CD4-positive, alpha-beta T cell (primary cell): ENCODE results near the gene ZG16B. TPM values are rescaled to one million over a fixed set of nuclear protein-coding genes. Genes with fewer than 3 reads are reported as not detected.

ENCODE experiments used
- ATAC-seq: fragments of 200-7000 bp; cut with Tn5 transposase; one replicate; pipeline ENCODE4 v1.10.0; 2022; ENCODE audit warnings: mild to moderate bottlenecking; ENCODE audit not compliant: poor library complexity
- CTCF ChIA-PET: fragments of 350-600 bp; sonication (Branson Sonifier 250); formaldehyde crosslinking; loops from one replicate; lab custom pipeline; 2021; ENCODE audit warnings: antibody characterized with exemption, inconsistent platforms; lab: Charles Lee
- POLR2A ChIA-PET: fragments of 350-600 bp; sonication (Branson Sonifier 250); formaldehyde crosslinking; loops from one replicate; lab custom pipeline; 2021; ENCODE audit warnings: antibody characterized with exemption, inconsistent platforms; lab: Charles Lee
- DNase-seq, 14 experiments: peaks; one replicate each; pipeline ENCODE4 v3.0.0-alpha.2; 2013 to 2020; ENCODE audit warnings: mixed read lengths in 2 of 14
- H3K27ac ChIP-seq, 2 donors: one replicate each; pipeline versions ENCODE4 v1.5.1 to v1.7.0; 2013; ENCODE audit warnings: low read length in 2 of 2, low read depth in 1 of 2, mild to moderate bottlenecking in 1 of 2
- H3K27me3 ChIP-seq, 2 experiments: 1 replicate in 1 of 2; 2 replicates in 1 of 2; pipeline versions ENCODE4 v1.6.1 to v1.7.0; 2013; ENCODE audit warnings: low read length in 2 of 2, control low read depth in 1 of 2, mild to moderate bottlenecking in 1 of 2, moderate library complexity in 1 of 2; ENCODE audit not compliant: insufficient read depth in 2 of 2, control insufficient read depth in 1 of 2
- H3K36me3 ChIP-seq: one replicate; pipeline ENCODE4 v1.6.1; 2013; ENCODE audit warnings: low read length, control low read depth; ENCODE audit not compliant: insufficient read depth
- H3K4me1 ChIP-seq: one replicate; pipeline ENCODE4 v1.6.1; 2013; ENCODE audit warnings: low read length, control low read depth; ENCODE audit not compliant: insufficient read depth
- H3K4me3 ChIP-seq: one replicate; pipeline ENCODE4 v1.5.1; 2013; ENCODE audit warnings: mild to moderate bottlenecking, low read length, moderate library complexity
- H3K9me3 ChIP-seq, 2 experiments: 1 replicate in 1 of 2; 2 replicates in 1 of 2; pipeline versions ENCODE4 v1.6.1 to v1.7.0; 2013; ENCODE audit warnings: low read length in 2 of 2, mild to moderate bottlenecking in 2 of 2, control low read depth in 1 of 2, moderate library complexity in 1 of 2; ENCODE audit not compliant: control insufficient read depth in 1 of 2, insufficient read depth in 1 of 2
- H3K27ac Mint-ChIP-seq: one replicate; pipeline ENCODE4 v1.8.0; 2020; ENCODE audit warnings: mixed read lengths
- H3K27me3 Mint-ChIP-seq: one replicate; pipeline ENCODE4 v1.8.0; 2021; ENCODE audit warnings: mixed read lengths
- H3K36me3 Mint-ChIP-seq: one replicate; pipeline ENCODE4 v1.8.0; 2021; ENCODE audit warnings: low read depth, mixed read lengths
- H3K4me1 Mint-ChIP-seq: one replicate; pipeline ENCODE4 v1.8.0; 2021; ENCODE audit warnings: low read depth, mixed read lengths
- H3K4me3 Mint-ChIP-seq: one replicate; pipeline ENCODE4 v1.8.0; 2020; ENCODE audit warnings: mild to moderate bottlenecking, mixed read lengths
- H3K9me3 Mint-ChIP-seq: one replicate; pipeline ENCODE4 v1.8.0; 2020; ENCODE audit warnings: mixed read lengths
- CTCF ChIP-seq: fragments of 200-600 bp; IDR thresholded peaks from one replicate; pipeline ENCODE4 v1.8.0; 2022; ENCODE audit warnings: antibody characterized with exemption, mild to moderate bottlenecking
- intact Hi-C, 2 experiments: fragments of 100-400 bp; cut with DNase I in 1 of 2; cut with micrococcal nuclease in 1 of 2; formaldehyde crosslinking; loops; one replicate each; pipeline versions ENCODE4 v1.15.1 to v1.9.0; 2023 to 2025; cut with DNase I, micrococcal nuclease
- total RNA-seq, 174 experiments: library from RNA in 2 of 174; stranded (reverse) in 2 of 174; gene quantifications; one replicate each; pipeline ENCODE4 v1.2.3 and lab custom pipeline; 2021 to 2026

The ZG16B gene
- total RNA-seq, 2 experiments from 2014 or later, result not detected

DNA sequence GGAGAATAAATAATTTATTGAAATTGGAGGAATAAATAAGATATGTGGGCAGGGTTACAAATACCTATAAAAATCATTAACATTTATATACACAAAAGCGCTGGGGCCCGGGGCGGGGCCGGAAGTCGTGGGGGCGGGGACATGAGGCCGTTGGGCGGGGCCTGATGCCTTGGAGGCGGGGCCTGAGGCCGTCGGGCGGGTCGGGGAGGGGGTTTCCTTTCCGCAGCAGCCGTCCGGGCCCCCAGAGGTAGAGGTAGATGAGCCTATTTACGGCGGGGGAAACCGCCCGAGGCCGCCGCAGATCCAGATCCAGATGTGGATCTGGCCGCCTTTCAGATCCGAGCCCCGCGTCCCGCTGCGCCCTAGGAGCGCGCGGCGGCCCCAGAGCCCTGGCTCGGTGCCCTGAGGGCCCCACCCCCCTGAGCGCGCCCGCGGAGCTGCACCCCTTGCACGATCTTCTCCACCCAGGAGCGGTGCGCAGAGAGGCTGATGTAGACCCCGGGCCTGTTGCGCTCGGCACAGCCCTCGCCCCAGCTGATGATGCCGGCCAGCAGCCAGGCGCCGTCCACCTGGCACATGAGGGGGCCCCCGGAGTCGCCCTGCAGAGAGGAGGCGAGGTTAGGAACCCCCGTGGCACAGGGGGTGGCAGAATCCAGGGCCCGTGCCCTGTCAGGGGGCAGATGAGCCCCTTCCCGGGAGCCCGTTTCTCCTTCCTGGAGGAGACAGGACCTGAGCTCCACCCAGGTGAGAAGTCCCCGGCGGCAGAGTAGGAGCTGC, 22.8 kb downstream of the ZG16B start:
- no peak for TF ChIP-seq CTCF
- Mint-ChIP-seq H3K27ac (no peak overlapping the region), H3K4me3 (no peak overlapping the region), H3K36me3 (no peaks in the 10 kb centered on the region), H3K27me3 (peaks cover 19% of the 10 kb centered on the region), H3K4me1 (peaks cover 5% of the 10 kb centered on the region), H3K9me3 (peaks cover 3% of the 10 kb centered on the region)
- DNase-seq (peak in 1 of 14 experiments; percentile 49), ATAC-seq (no peak)
- CTCF ChIA-PET, result interaction anchor here (3.0 kb wide), 1 partner anchor 15 kb away, joined by 14 read pairs; no protein-coding TSS in a partner anchor
- no peak overlapping the region for H3K4me3 ChIP-seq
- POLR2A ChIA-PET, result no interaction called here
- H3K36me3 ChIP-seq, result no peaks in the 10 kb centered on the region
- peaks cover 7 to 24% of the 10 kb centered on the region in 2 experiments for H3K9me3 ChIP-seq
- intact Hi-C loops, result no loop called here
- H3K27me3 ChIP-seq, result no peaks in the 10 kb centered on the region
- H3K27ac ChIP-seq, result no peak overlapping the region
- H3K4me1 ChIP-seq, result peaks cover 13% of the 10 kb centered on the region

GRCh38 chr16:2853531-2854073, 23.5 kb downstream of the ZG16B start:
- ChIA-PET CTCF (interaction anchor here (3.0 kb wide), 1 partner anchor 15 kb away, joined by 14 read pairs; no protein-coding TSS in a partner anchor), POLR2A (interaction anchor here (1.1 kb wide), 1 partner anchor 14 kb away, joined by 4 read pairs; no protein-coding TSS in a partner anchor)
- ATAC-seq (no peak), DNase-seq (peak in 1 of 14 experiments; percentile 11)
- Histone ChIP-seq H3K9me3 (peaks cover 7 to 24% of the 10 kb centered on the region in 2 experiments), H3K27me3 (peaks cover under 1 to 6% of the 10 kb centered on the region in 2 experiments), H3K27ac (no peak overlapping the region), H3K36me3 (no peaks in the 10 kb centered on the region), H3K4me1 (peaks cover 20% of the 10 kb centered on the region), H3K4me3 (no peak overlapping the region)
- no peak overlapping the region for H3K4me3 Mint-ChIP-seq
- peaks cover 5% of the 10 kb centered on the region for H3K4me1 Mint-ChIP-seq
- H3K27ac Mint-ChIP-seq, result no peak overlapping the region
- H3K36me3 Mint-ChIP-seq, result no peaks in the 10 kb centered on the region
- intact Hi-C loops, result no loop called here
- H3K27me3 Mint-ChIP-seq, result peaks cover 19% of the 10 kb centered on the region
- TF ChIP-seq CTCF, result no peak
- peaks cover 3% of the 10 kb centered on the region for H3K9me3 Mint-ChIP-seq

DNA sequence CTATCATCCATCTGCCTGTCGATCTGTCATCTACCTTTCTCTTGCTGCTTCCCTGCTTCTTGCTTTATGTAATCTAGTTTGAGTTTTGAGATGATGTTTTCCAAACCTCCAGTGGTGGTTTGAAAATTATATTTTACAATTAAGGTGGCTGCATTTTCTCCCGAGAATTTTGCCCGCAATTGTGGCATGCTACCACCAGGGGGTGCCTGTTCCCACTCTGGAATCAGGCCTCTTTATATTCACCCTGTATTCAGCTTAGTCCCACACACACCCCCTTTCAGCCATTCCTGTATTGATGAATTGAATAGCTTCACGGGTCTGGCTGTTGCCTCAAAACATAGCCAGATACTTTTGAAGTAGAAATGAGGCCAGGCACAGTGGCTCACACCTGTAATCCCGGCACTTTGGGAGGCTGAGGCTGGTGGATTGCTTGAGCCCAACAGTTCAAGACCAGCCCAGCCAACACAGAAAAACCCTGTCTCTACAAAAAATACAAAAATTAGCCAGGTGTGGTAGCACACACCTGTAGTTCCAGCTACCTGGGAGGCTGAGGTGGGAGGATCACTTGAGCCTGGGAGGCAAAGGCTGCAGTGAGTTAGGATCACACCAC, 24.7 kb downstream of the ZG16B start:
- Mint-ChIP-seq H3K4me3 (no peak overlapping the region), H3K27ac (no peak overlapping the region), H3K36me3 (no peaks in the 10 kb centered on the region), H3K9me3 (peaks cover 3% of the 10 kb centered on the region), H3K4me1 (peaks cover 5% of the 10 kb centered on the region), H3K27me3 (peaks cover 13% of the 10 kb centered on the region)
- Histone ChIP-seq H3K36me3 (no peaks in the 10 kb centered on the region), H3K4me3 (no peak overlapping the region), H3K4me1 (peaks cover 25% of the 10 kb centered on the region), H3K27ac (no peak overlapping the region), H3K9me3 (peaks cover 7 to 27% of the 10 kb centered on the region in 2 experiments), H3K27me3 (peaks cover 3 to 7% of the 10 kb centered on the region in 2 experiments)
- DNase-seq (peak in 1 of 14 experiments; percentile 21), ATAC-seq (no peak)
- no peak for TF ChIP-seq CTCF
- intact Hi-C loops, result no loop called here
- POLR2A ChIA-PET, result no interaction called here
- CTCF ChIA-PET, result interaction anchor here (3.0 kb wide), 1 partner anchor 14 kb away, joined by 14 read pairs; no protein-coding TSS in a partner anchor
